Omental fat pad (tissue), 4 donors: ENCODE results near the gene CPT2. TPM values are rescaled to one million over a fixed set of nuclear protein-coding genes. Genes with fewer than 3 reads are reported as not detected.

Experiments
- ATAC-seq: fragments of 150-250 bp; one replicate; pipeline ENCODE4 v1.9.1; 2016; ENCODE audit warnings: mild to moderate bottlenecking, moderate library complexity; ENCODE audit not compliant: low FRiP score
- DNase-seq: peaks from one replicate; pipeline ENCODE4 v3.0.0-alpha.2; 2019; ENCODE audit warnings: low spot score
- total RNA-seq, 4 donors: library from RNA; depleted of rRNA; stranded (reverse); fragments of >200 nt; gene quantifications; one replicate each; pipeline ENCODE4 v1.1.0, GENCODE V29; 2016
- TF ChIP-seq, protein P1 (sequence below), 3 donors: fragments of 450-650 bp; IDR thresholded peaks; one replicate each; pipeline ENCODE4 v1.5.1; 2016 to 2017; ENCODE audit warnings: antibody characterized with exemption in 3 of 3, mild to moderate bottlenecking in 3 of 3, moderate library complexity in 2 of 3

Gene CPT2
- total RNA-seq, 4 donors from 2014 or later = 11.4 to 30.4 (median 17.6) TPM

DNA sequence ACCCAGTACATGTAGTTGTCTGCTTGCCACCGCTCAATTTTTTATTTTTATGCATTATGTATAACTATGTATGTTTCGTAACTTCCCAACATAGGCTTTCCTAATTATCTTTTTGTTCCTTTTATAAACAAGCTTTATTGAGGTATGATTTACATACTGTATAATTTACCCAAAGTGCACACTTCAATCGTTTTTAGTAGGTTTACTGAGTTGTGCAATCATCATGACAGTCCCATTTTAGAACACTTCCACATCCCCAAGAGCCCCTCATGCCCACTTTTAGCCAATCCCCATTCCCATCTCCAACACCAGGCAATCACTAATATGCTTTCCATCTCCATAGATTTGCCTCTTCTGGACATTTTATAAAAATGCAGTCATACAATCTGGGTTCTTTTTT is 39.8 kb upstream of the CPT2 start:
- DNase-seq (no peak), ATAC-seq (no peak)
- TF ChIP-seq, protein P1, sequence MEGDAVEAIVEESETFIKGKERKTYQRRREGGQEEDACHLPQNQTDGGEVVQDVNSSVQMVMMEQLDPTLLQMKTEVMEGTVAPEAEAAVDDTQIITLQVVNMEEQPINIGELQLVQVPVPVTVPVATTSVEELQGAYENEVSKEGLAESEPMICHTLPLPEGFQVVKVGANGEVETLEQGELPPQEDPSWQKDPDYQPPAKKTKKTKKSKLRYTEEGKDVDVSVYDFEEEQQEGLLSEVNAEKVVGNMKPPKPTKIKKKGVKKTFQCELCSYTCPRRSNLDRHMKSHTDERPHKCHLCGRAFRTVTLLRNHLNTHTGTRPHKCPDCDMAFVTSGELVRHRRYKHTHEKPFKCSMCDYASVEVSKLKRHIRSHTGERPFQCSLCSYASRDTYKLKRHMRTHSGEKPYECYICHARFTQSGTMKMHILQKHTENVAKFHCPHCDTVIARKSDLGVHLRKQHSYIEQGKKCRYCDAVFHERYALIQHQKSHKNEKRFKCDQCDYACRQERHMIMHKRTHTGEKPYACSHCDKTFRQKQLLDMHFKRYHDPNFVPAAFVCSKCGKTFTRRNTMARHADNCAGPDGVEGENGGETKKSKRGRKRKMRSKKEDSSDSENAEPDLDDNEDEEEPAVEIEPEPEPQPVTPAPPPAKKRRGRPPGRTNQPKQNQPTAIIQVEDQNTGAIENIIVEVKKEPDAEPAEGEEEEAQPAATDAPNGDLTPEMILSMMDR (IDR thresholded peaks at IDR 0.05) = no peak

DNA sequence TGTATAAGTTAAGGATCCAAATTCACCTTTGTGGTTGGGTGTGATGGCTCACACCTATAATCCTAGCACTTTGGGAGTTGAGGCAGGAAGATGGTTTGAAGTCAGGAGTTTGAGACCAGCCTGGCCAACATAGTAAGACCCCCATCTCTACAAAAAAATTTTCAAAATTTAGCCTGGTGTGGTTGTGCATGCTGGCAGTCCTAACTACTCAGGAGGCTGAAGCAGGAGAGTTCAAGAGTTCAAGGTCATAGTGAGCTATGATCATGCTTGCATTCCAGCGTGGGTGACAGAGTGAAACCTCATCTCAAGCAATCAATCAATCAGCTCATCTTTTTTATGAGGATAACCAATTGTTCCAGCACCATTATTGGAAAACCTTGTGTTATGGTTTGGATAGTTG is 37.7 kb upstream of the CPT2 start:
- DNase-seq = no peak
- ATAC-seq = no peak
- TF ChIP-seq, protein P1 (IDR thresholded peaks at IDR 0.05) = no peak

DNA sequence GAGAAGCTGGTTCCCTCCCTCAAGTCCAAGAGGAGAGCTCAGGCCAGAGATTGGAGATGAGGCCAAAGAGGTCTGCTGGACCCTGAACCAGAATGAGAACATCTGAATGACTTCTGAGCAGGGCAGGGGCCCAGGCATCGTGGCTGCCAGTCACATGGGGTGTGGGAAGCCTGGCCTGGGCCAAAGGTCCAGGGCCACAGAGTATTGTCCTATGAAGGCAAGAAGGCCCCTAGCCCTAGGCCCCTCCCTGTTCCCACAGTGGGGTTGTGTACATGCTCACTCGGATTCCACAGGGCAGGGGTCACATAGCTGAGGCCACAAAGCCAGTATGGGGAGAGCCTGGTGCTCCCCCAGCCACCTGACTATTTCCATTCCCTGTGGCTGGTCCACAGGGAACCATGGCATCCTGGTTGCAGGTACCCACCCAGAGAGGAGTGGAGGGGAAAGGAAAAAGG is 35.7 kb upstream of the CPT2 start:
- TF ChIP-seq, protein P1 (IDR thresholded peaks at IDR 0.05) = no peak
- DNase-seq = no peak
- no peak for ATAC-seq

DNA sequence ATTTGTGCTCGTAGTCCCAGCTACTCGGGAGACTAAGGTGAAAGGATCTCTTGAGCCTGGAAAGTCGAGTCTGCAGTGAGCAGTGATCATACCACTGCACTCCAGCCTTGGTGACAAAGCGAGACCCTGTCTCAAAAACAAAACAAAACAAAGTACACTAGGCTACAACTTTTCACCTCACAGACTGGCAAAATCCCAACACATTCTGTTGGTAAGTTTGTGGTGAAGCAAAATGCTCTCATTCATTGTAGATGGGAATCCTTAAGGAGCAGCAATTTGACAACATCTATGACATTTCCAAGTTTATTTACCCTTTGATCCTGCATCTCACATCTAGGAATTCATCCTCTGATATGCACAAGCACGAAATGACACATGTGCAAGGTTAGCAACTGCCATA is 34.0 kb upstream of the CPT2 start:
- no peak for DNase-seq

DNA sequence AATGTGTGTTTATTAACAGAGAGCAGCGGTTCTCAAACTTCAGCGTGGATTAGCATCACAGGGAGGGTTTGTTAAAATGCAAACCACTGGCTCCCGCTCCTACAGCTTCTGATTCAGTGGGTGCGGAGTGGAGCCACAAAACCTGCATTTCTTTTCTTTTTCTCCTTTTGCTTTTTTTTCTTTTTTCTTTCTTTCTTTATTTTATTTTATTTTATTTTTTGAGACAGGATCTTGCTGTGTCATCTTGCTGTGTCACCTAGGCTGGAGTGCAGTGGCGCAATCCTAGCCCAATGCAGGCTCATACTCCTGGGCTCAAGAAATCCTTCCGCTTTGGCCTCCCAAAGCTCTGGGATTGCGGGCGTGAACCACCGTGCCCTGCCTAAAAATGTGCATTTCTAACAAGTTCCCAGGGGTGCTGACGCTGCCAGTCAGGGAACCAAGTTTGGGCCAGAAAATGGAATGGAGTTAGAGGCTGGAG is 33.3 kb upstream of the CPT2 start:
- TF ChIP-seq, protein P1 (IDR thresholded peaks at IDR 0.05) = no peak
- DNase-seq (no peak), ATAC-seq (no peak)

More for the DNA sequence above, 34.0 kb upstream of the CPT2 start:
- ATAC-seq = no peak
- TF ChIP-seq, protein P1 (IDR thresholded peaks at IDR 0.05) = no peak

DNA sequence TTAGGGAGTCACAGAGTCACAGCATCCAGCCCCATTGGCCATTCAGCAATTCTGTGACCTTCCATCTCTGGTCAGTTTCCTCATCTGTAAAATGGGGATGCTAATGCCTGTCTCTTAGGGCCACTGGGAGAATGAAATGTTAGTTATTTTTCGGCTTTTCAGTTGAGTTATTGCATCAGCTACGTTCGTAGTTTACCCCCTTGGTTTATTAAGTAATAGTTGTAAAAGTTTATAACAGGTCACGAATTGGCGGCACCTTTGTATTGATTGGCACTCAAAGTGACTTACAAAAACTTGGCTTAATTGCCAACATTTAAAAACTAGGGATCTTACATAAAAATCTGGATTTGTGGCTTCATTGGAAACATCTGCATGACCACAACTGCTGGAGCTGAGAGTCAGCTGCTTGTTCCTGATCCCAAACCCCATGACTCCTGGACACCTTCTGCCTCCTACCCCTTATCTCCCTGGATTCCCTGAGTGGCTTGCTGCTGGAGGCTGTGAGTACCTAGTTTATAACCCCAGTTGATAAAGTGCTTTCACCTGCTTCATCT is 31.1 kb upstream of the CPT2 start:
- no peak for DNase-seq
- TF ChIP-seq, protein P1 (IDR thresholded peaks at IDR 0.05) = no peak
- no peak for ATAC-seq

DNA sequence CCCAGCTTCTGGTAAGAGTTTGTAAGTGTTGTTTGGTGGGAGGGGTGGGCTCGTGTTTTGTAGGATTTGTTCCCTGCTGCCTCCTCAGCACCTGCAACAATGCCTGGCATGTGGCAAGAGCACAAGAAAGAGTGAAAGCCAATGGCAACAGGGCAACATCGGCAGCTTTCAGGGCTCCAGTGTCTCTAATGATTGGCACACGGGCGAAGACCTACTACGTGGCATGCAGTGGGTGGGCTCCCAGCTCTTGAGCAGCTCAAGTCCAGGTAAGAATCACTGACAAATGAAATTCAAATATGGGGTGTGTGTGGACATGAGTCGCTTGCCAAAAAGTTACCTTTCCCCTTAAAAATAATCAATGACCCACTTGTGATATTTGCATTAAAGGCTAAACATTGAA is 30.3 kb upstream of the CPT2 start:
- ATAC-seq (no peak), DNase-seq (no peak)
- TF ChIP-seq, protein P1 (IDR thresholded peaks at IDR 0.05) = no peak
